ENCODE results near the gene MYBPH. TPM values are rescaled to one million over a fixed set of nuclear protein-coding genes. Genes with fewer than 3 reads are reported as not detected.

Gene MYBPH
- total RNA-seq, 1 experiment from 2014 or later: 25.9 TPM

- intact Hi-C loops (cut with micrococcal nuclease; ENCODE audit: unreplicated experiment): no loop called here
- no peak overlapping the region for H3K4me3 Mint-ChIP-seq (ENCODE audit: unreplicated experiment)
- H3K27ac Mint-ChIP-seq (ENCODE audit: unreplicated experiment): no peak overlapping the region
- H3K9me3 ChIP-seq: no peaks in the 10 kb centered on the region
- H3K9me3 Mint-ChIP-seq (ENCODE audit: unreplicated experiment): no peaks in the 10 kb centered on the region
- no TSS peak for BruUV-seq (replicated peaks)
- peaks cover 4% of the 10 kb centered on the region; the same call in 1 of the 2 replicates for H3K4me1 ChIP-seq
- CTCF ChIA-PET: interaction anchor here (1.2 kb wide), 2 partner anchors 9 to 11 kb away, joined by 4 read pairs; partner anchors contain the start of gene ADORA1
- no peak for DNase-seq
- POLR2A ChIA-PET: no interaction called here
- no peak overlapping the region for H3K4me3 ChIP-seq (ENCODE audit: low read depth, low read length)
- TF ChIP-seq, protein P1, sequence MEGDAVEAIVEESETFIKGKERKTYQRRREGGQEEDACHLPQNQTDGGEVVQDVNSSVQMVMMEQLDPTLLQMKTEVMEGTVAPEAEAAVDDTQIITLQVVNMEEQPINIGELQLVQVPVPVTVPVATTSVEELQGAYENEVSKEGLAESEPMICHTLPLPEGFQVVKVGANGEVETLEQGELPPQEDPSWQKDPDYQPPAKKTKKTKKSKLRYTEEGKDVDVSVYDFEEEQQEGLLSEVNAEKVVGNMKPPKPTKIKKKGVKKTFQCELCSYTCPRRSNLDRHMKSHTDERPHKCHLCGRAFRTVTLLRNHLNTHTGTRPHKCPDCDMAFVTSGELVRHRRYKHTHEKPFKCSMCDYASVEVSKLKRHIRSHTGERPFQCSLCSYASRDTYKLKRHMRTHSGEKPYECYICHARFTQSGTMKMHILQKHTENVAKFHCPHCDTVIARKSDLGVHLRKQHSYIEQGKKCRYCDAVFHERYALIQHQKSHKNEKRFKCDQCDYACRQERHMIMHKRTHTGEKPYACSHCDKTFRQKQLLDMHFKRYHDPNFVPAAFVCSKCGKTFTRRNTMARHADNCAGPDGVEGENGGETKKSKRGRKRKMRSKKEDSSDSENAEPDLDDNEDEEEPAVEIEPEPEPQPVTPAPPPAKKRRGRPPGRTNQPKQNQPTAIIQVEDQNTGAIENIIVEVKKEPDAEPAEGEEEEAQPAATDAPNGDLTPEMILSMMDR (IDR thresholded peaks at IDR 0.05; ENCODE audit: insufficient read depth in 1 of 2, low read depth in 1 of 2, low read length in 1 of 2, severe bottlenecking in 1 of 2, unreplicated experiment in 1 of 2): no peak
- no peaks in the 10 kb centered on the region for H3K36me3 ChIP-seq (ENCODE audit: control insufficient read depth, insufficient read depth, low read length)
- peaks cover 5% of the 10 kb centered on the region for H3K36me3 Mint-ChIP-seq (ENCODE audit: insufficient read depth, unreplicated experiment)
- no peaks in the 10 kb centered on the region for H3K27me3 Mint-ChIP-seq (ENCODE audit: insufficient read depth, unreplicated experiment)
- no peaks in the 10 kb centered on the region for H3K27me3 ChIP-seq (replicated peaks; ENCODE audit: control insufficient read depth, insufficient read depth, low read length)
- peaks cover 12% of the 10 kb centered on the region for H3K4me1 Mint-ChIP-seq (ENCODE audit: low read depth, unreplicated experiment)
These were observed 38.3 kb downstream of the MYBPH start for GRCh38 chr1:203137324-203137723.

DNA sequence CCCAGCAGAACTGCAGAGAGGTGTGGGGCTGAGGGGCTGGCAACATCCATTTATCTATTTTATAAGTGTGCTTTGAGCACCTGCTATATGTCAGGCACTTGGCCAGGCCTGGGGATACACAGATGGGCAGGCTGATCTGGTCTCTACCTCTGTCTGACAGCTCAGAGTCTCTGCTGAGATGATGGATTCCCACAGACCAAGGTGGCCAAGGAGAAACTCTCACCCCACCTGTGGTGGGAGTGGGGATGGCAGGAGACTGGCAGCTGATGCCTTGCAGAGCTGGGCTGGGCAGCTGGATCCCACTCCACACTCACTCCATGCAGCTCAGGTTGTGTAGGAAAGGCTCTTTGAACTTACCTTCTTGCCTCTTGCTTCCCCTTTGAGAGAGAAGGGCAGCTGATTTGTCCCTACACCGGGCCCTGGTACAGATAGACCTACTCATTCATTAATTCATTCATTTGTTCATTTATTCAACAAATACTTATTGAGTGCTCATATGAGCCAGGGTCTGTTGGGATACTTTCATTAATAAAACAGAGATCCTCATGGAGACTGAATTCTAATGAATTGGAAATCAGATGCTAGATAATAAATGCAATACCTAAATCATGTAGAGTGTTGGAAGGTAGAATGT lies 39.1 kb downstream of the MYBPH start:
- no peak overlapping the region for H3K27ac Mint-ChIP-seq (ENCODE audit: unreplicated experiment)
- CTCF ChIA-PET: interaction anchor here (0.7 to 1.4 kb wide), 5 partner anchors 9 to 80 kb away, joined by 3 to 9 read pairs (median 3); partner anchors contain the start of gene ADORA1
- H3K4me3 Mint-ChIP-seq (ENCODE audit: unreplicated experiment): no peak overlapping the region

DNA sequence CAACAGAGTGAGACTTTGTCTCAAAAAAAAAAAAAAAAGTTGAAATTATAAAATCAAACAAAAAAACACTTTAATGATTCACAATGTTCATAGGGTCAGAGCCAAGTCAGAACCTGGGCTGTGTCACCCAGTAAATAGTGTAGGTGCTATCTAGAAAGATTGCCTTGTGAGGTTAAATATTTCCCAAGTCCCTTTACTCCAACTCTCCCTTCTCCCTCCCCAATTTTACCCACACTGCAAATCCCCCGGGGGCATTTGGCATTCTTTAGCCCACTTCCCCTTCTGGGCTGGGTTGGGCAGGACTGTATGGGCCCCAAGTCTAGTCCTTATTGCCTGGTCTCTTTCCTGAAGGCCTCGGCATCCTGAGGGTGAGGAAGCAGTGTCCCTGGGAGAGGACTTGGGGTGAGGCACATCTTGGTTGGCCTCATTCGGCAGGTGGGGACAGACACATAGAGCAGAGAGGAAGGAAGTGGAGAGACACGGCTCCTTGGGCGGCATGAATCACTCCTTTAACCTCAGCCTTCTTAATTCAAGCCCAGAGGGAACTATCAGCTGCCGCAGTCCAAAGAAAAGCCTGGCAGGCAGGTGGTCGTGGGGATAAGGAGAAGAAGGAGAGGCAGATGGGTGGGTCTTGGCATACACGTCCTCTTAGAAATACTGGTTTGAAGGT lies 39.9 kb downstream of the MYBPH start:
- TF ChIP-seq, protein P1 (IDR thresholded peaks at IDR 0.05; ENCODE audit: insufficient read depth in 1 of 2, low read depth in 1 of 2, low read length in 1 of 2, severe bottlenecking in 1 of 2, unreplicated experiment in 1 of 2): no peak
- Histone ChIP-seq H3K27me3 (replicated peaks; ENCODE audit: control insufficient read depth, insufficient read depth, low read length) (no peaks in the 10 kb centered on the region), H3K36me3 (ENCODE audit: control insufficient read depth, insufficient read depth, low read length) (no peaks in the 10 kb centered on the region), H3K4me1 (peaks cover 4% of the 10 kb centered on the region; the same call in 1 of the 2 replicates), H3K9me3 (no peaks in the 10 kb centered on the region), H3K4me3 (ENCODE audit: low read depth, low read length) (no peak overlapping the region)
- intact Hi-C loops (cut with micrococcal nuclease; ENCODE audit: unreplicated experiment): no loop called here
- Mint-ChIP-seq H3K4me1 (ENCODE audit: low read depth, unreplicated experiment) (peaks cover 12% of the 10 kb centered on the region), H3K36me3 (ENCODE audit: insufficient read depth, unreplicated experiment) (peaks cover 5% of the 10 kb centered on the region), H3K27ac (ENCODE audit: unreplicated experiment) (no peak overlapping the region), H3K9me3 (ENCODE audit: unreplicated experiment) (no peaks in the 10 kb centered on the region), H3K27me3 (ENCODE audit: insufficient read depth, unreplicated experiment) (no peaks in the 10 kb centered on the region), H3K4me3 (ENCODE audit: unreplicated experiment) (no peak overlapping the region)
- POLR2A ChIA-PET: no interaction called here
- CTCF ChIA-PET: interaction anchor here (0.7 to 1.4 kb wide), 5 partner anchors 8 to 81 kb away, joined by 3 to 9 read pairs (median 3); partner anchors contain the start of gene ADORA1
- BruUV-seq (replicated peaks): no TSS peak
- DNase-seq: no peak

More for the DNA sequence above, 39.1 kb downstream of the MYBPH start:
- Histone ChIP-seq H3K27me3 (replicated peaks; ENCODE audit: control insufficient read depth, insufficient read depth, low read length) (no peaks in the 10 kb centered on the region), H3K36me3 (ENCODE audit: control insufficient read depth, insufficient read depth, low read length) (no peaks in the 10 kb centered on the region), H3K4me3 (ENCODE audit: low read depth, low read length) (no peak overlapping the region), H3K4me1 (peaks cover 4% of the 10 kb centered on the region; the same call in 1 of the 2 replicates), H3K9me3 (no peaks in the 10 kb centered on the region)
- POLR2A ChIA-PET: no interaction called here
- peak in 1 of 2 experiments; percentile 43 for DNase-seq
- no TSS peak for BruUV-seq (replicated peaks)
- TF ChIP-seq, protein P1 (IDR thresholded peaks at IDR 0.05; ENCODE audit: insufficient read depth in 1 of 2, low read depth in 1 of 2, low read length in 1 of 2, severe bottlenecking in 1 of 2, unreplicated experiment in 1 of 2): peak in 1 of 2 experiments; percentile 29
- Mint-ChIP-seq H3K36me3 (ENCODE audit: insufficient read depth, unreplicated experiment) (peaks cover 5% of the 10 kb centered on the region), H3K9me3 (ENCODE audit: unreplicated experiment) (no peaks in the 10 kb centered on the region), H3K4me1 (ENCODE audit: low read depth, unreplicated experiment) (peaks cover 12% of the 10 kb centered on the region), H3K27me3 (ENCODE audit: insufficient read depth, unreplicated experiment) (no peaks in the 10 kb centered on the region)
- intact Hi-C loops (cut with micrococcal nuclease; ENCODE audit: unreplicated experiment): no loop called here

All from Caco-2 (cell line).